ENCODE results near the gene ALPL. TPM values are rescaled to one million over a fixed set of nuclear protein-coding genes. Genes with fewer than 3 reads are reported as not detected.

ALPL gene
- total RNA-seq, 2 donors from 2014 or later = 6.3 to 15.6 TPM

DNA sequence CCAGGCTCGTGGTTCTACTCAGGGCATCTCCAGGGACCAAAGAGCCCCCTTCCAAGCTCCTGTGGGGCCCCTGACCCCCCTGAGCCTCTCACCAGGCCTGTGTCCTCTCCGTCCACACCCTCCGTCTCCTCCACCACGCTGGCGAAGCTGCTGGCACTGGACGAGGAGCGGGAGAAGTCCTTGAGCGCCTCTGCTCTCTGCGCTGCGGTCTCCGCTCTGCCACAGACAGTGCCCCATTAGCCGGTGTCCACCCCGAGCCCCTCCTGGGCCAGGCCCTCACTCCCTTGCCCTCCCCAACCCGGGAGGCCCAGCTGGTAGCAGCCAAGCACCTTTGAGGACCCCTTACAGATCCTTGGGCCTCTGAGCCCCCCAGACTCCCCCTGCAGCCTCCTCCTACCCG lies 90.2 kb downstream of the ALPL start:
- no peaks in the 10 kb centered on the region for H3K36me3 ChIP-seq
- H3K27ac ChIP-seq = no peak overlapping the region
- DNase-seq (ENCODE audit: low spot score) = no peak
- H3K4me3 ChIP-seq = no peak overlapping the region
- H3K27me3 ChIP-seq (replicated peaks; ENCODE audit: insufficient read depth) = no peaks in the 10 kb centered on the region
- intact Hi-C loops (cut with DNase I) = no loop called here
- WGBS = 82% methylated on average over 15 of the region's 15 CpGs
- H3K9me3 ChIP-seq = no peaks in the 10 kb centered on the region
- TF ChIP-seq POLR2AphosphoS5 (IDR thresholded peaks at IDR 0.05) (no peak), POLR2A (IDR thresholded peaks at IDR 0.05) (no peak), CTCF (IDR thresholded peaks at IDR 0.05) (no peak)
- H3K4me1 ChIP-seq (replicated peaks) = no peaks in the 10 kb centered on the region

DNA sequence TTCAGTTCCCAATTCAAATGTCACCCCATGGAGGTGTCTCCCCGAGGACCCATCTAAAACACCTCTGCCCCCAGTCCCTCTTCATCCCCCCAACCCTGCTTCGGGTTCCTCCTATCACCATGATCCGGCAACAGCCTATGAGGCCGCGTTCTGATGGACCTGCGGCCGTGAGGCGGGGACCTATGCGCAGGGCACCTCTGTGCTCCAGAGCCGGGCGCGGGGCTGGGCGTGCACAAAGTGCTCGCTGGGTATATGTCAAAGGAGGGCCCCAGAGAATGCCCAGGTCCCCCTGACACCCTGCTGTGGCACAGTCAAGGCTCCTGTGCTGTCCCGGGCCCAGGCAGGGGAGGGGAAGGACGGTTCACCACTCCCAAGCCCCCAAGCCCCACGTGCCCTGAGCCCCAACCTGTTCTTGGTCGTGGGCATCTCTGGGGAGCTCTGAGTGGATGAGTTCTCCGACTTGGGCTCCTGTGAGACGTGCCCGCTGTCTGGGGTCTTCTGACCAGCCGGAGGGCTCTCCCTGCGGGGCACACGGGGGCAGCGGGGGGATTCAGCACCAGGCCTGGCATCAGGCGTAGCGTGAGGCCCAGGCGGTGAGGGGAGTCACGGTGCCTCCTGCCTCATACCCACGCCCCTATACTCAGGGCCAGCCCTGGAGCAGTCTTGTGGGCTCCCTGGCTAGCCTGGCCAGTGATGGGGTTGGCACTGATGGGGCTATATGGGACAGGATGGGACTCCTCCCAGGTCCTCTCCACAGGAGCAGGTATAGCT lies 92.2 kb downstream of the ALPL start:
- no peaks in the 10 kb centered on the region for H3K27me3 ChIP-seq (replicated peaks; ENCODE audit: insufficient read depth)
- WGBS = 84% methylated on average over 30 of the region's 30 CpGs
- TF ChIP-seq POLR2A (IDR thresholded peaks at IDR 0.05) (no peak), POLR2AphosphoS5 (IDR thresholded peaks at IDR 0.05) (no peak), CTCF (IDR thresholded peaks at IDR 0.05) (no peak)
- intact Hi-C loops (cut with DNase I) = no loop called here
- no peak for DNase-seq (ENCODE audit: low spot score)
- H3K36me3 ChIP-seq = no peaks in the 10 kb centered on the region
- no peaks in the 10 kb centered on the region for H3K9me3 ChIP-seq
- no peaks in the 10 kb centered on the region for H3K4me1 ChIP-seq (replicated peaks)
- no peak overlapping the region for H3K27ac ChIP-seq
- no peak overlapping the region for H3K4me3 ChIP-seq

DNA sequence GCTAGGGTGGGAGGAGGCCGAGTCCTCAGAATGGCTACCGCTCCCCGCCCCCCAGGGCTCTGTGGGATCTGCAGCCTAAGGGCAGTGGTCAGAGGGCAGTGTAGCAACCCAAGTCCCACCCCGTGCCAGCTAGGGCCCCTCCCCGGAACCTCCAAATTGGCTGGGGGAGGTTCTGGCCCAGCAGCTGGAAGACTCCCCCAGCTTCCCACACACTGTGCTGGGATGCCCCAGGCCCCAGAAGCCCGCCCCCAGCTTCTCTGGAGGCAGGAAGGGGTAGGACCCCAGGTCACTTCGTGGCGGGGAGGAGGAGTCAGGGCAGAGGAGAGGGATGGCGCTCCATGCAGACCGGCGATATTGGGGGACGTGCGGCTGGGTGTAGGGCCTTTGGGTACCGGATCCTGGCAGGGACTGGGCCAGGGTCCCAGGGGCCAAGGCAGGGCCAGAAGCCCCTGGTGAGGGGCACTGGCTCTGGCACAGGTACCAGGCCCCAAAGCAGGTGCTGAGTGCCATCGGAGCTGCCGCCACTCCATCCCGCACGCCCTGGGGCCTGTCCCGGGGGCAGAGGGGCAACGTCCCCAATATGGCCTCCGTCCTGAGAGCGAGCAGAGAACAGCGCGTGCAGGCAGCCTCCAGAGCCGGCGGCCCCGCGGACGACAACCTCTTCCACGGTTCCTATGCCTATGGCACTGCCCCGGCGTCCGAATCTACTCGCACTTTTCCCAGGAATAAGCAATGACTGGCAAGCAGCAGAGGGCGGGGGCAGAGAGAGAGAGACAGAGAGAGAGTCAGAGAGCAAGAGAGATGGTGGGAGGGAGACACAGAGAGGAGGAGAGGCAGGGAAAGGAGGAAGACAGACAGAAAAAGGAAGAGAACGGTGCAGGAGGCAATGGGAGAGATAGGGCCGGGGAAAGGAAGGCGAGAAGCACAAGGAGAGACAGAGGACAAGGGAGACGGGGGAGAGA lies 94.2 kb downstream of the ALPL start:
- no peak overlapping the region for H3K27ac ChIP-seq
- WGBS = 90% methylated on average over 39 of the region's 39 CpGs
- H3K36me3 ChIP-seq = no peaks in the 10 kb centered on the region
- no peak for TF ChIP-seq POLR2A (IDR thresholded peaks at IDR 0.05)
- no peak for TF ChIP-seq CTCF (IDR thresholded peaks at IDR 0.05)
- no peak for TF ChIP-seq POLR2AphosphoS5 (IDR thresholded peaks at IDR 0.05)
- no peak for DNase-seq (ENCODE audit: low spot score)
- intact Hi-C loops (cut with DNase I) = no loop called here
- H3K27me3 ChIP-seq (replicated peaks; ENCODE audit: insufficient read depth) = no peaks in the 10 kb centered on the region
- no peak overlapping the region for H3K4me3 ChIP-seq
- no peaks in the 10 kb centered on the region for H3K9me3 ChIP-seq
- no peaks in the 10 kb centered on the region for H3K4me1 ChIP-seq (replicated peaks)

DNA sequence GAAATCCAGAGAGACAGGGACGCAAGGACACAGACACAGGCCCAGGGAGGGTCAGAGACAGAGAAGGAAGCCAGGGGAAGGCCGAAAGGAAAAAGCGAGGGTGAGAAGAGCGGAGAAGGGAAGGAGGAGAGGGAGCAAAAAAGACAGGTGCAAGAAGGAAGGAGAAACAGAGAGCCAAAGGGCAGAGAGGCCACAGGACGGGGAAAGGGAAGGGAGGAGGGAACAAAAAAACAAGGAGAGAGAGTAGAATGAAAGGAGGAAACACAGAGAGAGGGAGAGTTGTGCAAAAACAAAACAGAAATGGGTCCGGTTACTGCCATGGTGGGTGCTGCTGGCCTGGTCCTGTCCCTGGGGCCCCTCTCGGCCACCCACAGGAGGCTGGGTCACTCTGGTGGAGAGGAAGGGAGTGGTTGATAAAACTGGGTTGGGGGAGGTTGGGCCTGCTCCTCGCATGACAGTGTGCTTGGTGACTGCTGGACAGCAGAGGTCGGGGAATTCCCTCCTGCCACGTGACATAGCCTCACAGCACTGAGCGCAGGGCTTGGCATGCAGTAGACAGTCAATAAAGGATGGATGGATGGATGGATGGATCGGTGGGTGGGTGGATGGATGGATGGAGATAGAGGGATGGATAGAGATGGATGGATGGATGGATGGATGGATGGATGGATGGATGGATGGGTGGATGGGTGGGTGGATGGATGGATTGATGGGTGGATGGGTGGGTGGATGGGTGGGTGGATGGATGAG lies 95.2 kb downstream of the ALPL start:
- no peaks in the 10 kb centered on the region for H3K9me3 ChIP-seq

More for the DNA sequence above, 95.2 kb downstream of the ALPL start:
- no peak for DNase-seq (ENCODE audit: low spot score)
- intact Hi-C loops (cut with DNase I) = no loop called here
- WGBS = 90% methylated on average over 12 of the region's 12 CpGs
- H3K4me3 ChIP-seq = no peak overlapping the region
- no peaks in the 10 kb centered on the region for H3K4me1 ChIP-seq (replicated peaks)
- no peaks in the 10 kb centered on the region for H3K36me3 ChIP-seq
- no peaks in the 10 kb centered on the region for H3K27me3 ChIP-seq (replicated peaks; ENCODE audit: insufficient read depth)
- TF ChIP-seq CTCF (IDR thresholded peaks at IDR 0.05) (no peak), POLR2A (IDR thresholded peaks at IDR 0.05) (no peak), POLR2AphosphoS5 (IDR thresholded peaks at IDR 0.05) (no peak)
- no peak overlapping the region for H3K27ac ChIP-seq

Data from prostate gland (tissue), 2 donors.